ENCODE results near the gene S100A6. TPM values are rescaled to one million over a fixed set of nuclear protein-coding genes. Genes with fewer than 3 reads are reported as not detected.

S100A6 gene
- total RNA-seq, 3 donors from 2014 or later, result 351 to 861 (median 423) TPM

DNA sequence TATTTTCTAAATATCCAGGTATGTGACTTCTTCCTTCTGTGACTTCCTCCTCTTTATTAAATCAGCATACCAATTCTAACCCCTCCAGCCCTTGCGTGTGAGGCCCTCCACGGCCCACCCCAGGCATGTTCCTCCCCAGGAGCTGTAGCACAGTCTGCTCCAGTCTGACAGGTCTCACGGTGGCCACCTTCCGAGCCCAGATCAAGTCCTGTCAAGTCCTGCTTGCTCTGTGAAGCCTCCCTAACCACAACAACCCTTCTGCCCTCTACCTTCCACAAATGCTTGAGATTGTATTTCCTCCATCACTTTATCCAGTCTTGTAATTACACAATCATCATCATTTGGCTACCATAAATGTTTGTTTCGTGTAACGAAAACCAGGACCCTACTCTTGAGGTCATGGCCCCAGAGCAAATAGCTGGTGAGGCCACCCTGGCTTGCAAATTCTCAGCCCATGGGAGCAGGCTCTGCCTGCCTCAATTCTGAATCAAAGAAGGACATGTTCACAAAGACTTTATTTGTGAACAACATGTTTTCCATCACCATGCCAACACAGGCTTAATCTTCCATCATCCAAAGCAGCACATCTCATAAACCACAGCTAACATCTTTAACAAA is 42.3 kb downstream of the S100A6 start:
- H3K4me1 ChIP-seq, result peaks cover 0 to 7% of the 10 kb centered on the region in 2 donors
- no peak for TF ChIP-seq POLR2A (IDR thresholded peaks at IDR 0.05)
- DNase-seq (ENCODE audit: low spot score in 2 of 2), result no peak
- no peaks in the 10 kb centered on the region for H3K9me3 ChIP-seq
- H3K27me3 ChIP-seq, result no peaks in the 10 kb centered on the region
- intact Hi-C loops (cut with DNase I; ENCODE audit: low total_unique reads), result no loop called here
- no peak overlapping the region for H3K4me3 ChIP-seq
- H3K27ac ChIP-seq, result no peak overlapping the region
- no peaks in the 10 kb centered on the region for H3K36me3 ChIP-seq

- H3K4me3 ChIP-seq, result no peak overlapping the region
- peaks cover 0 to 7% of the 10 kb centered on the region in 2 donors for H3K4me1 ChIP-seq
- H3K27ac ChIP-seq, result peak overlapping the region; percentile 89 to 91
- no peaks in the 10 kb centered on the region for H3K36me3 ChIP-seq
- TF ChIP-seq POLR2AphosphoS5 (IDR thresholded peaks at IDR 0.05) (peak; percentile 23 to 77 (median 50)), POLR2A (IDR thresholded peaks at IDR 0.05) (no peak)
- DNase-seq (ENCODE audit: low spot score in 2 of 2), result peak in 1 of 2 donors; percentile 92
- H3K27me3 ChIP-seq, result no peaks in the 10 kb centered on the region
- intact Hi-C loops (cut with DNase I; ENCODE audit: low total_unique reads), result no loop called here
- H3K9me3 ChIP-seq, result no peaks in the 10 kb centered on the region
Measured at GRCh38 chr1:153490272-153491051, 45.3 kb downstream of the S100A6 start.

GRCh38 chr1:153488731-153489130 is 47.1 kb downstream of the S100A6 start:
- Histone ChIP-seq H3K27me3 (no peaks in the 10 kb centered on the region), H3K36me3 (no peaks in the 10 kb centered on the region), H3K4me1 (peaks cover 0 to 7% of the 10 kb centered on the region in 2 donors), H3K4me3 (no peak overlapping the region), H3K9me3 (no peaks in the 10 kb centered on the region), H3K27ac (peak overlapping the region in 1 of 2 donors; percentile 91)
- intact Hi-C loops (cut with DNase I; ENCODE audit: low total_unique reads), result no loop called here
- no peak for DNase-seq (ENCODE audit: low spot score in 2 of 2)
- peak in 1 of 3 donors; percentile 29 for TF ChIP-seq POLR2AphosphoS5 (IDR thresholded peaks at IDR 0.05)
- TF ChIP-seq POLR2A (IDR thresholded peaks at IDR 0.05), result no peak

DNA sequence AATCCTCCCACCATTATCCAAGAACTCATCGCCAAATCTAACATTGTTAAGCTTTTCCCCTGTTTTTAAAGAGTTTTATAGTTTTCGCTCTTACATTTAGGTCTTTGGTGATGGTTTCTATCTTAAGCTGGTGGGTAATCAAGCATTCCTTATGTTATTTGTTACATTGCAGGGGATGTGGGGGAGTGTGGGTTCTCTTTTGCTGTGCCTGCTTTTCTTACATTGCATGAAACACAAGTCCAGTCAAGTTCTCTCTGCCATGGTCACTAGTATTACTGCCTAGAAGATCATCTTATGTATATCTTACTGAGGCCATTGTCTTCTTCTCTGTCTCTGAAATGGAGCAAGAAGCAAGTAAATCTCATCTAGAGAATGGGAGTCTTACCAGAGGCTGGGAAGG is 48.1 kb downstream of the S100A6 start:
- intact Hi-C loops (cut with DNase I; ENCODE audit: low total_unique reads), result no loop called here
- no peak overlapping the region for H3K4me3 ChIP-seq
- no peak overlapping the region for H3K27ac ChIP-seq
- no peaks in the 10 kb centered on the region for H3K36me3 ChIP-seq
- no peaks in the 10 kb centered on the region for H3K9me3 ChIP-seq
- peaks cover 0 to 7% of the 10 kb centered on the region in 2 donors for H3K4me1 ChIP-seq
- no peak for DNase-seq (ENCODE audit: low spot score in 2 of 2)
- no peaks in the 10 kb centered on the region for H3K27me3 ChIP-seq
- TF ChIP-seq POLR2A (IDR thresholded peaks at IDR 0.05), result no peak
- TF ChIP-seq CTCF (IDR thresholded peaks at IDR 0.05), result no peak
- no peak for TF ChIP-seq POLR2AphosphoS5 (IDR thresholded peaks at IDR 0.05)

DNA sequence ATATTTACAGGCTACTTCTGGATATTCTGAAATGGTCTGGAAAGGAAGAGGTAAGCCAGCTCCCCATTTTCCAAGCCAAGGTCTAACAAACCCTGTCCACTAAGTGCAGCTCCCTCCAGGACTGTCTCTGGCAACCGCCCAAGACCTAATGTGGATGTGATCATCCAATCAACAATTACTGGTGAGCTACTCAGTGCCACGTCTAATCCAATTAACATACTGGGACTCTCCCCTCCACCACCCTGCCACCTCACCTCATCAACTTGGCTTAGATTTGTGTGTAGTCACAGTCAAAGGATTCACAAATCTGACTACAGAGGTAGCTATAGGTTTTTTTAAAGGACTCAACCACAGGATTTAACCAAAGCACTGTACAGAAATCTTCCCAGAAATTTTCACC is 49.9 kb downstream of the S100A6 start:
- H3K27me3 ChIP-seq, result no peaks in the 10 kb centered on the region
- DNase-seq (ENCODE audit: low spot score in 2 of 2), result no peak
- peaks cover 0 to 3% of the 10 kb centered on the region in 2 donors for H3K4me1 ChIP-seq
- TF ChIP-seq CTCF (IDR thresholded peaks at IDR 0.05) (no peak), POLR2A (IDR thresholded peaks at IDR 0.05) (no peak), POLR2AphosphoS5 (IDR thresholded peaks at IDR 0.05) (no peak)
- H3K27ac ChIP-seq, result no peak overlapping the region
- no peak overlapping the region for H3K4me3 ChIP-seq
- no peaks in the 10 kb centered on the region for H3K9me3 ChIP-seq
- intact Hi-C loops (cut with DNase I; ENCODE audit: low total_unique reads), result no loop called here
- H3K36me3 ChIP-seq, result no peaks in the 10 kb centered on the region

Other genes starting within 250 kb of the S100A6 start
- gene PGLYRP3, start 223.0 kb downstream of the S100A6 start, total RNA-seq, result not detected
- gene PGLYRP4, start 187.2 kb downstream of the S100A6 start, total RNA-seq, result not detected
- gene S100A9, start 178.1 kb downstream of the S100A6 start, total RNA-seq, result 100 to 1,000 TPM in 2 of 3 donors, 10 to 100 TPM in 1; 90.3 to 329 (median 208) TPM
- gene S100A12, start 160.4 kb downstream of the S100A6 start, total RNA-seq, result 1 to 10 TPM in 2 of 3 donors, not detected in 1; 1.3 to 1.8 TPM
- 10 to 100 TPM; 13.1 to 37.4 (median 26.5) TPM for gene S100A8, start 144.9 kb downstream of the S100A6 start, total RNA-seq
- not detected for gene S100A7A, start 119.5 kb downstream of the S100A6 start, total RNA-seq
- not detected for gene S100A7, start 75.3 kb downstream of the S100A6 start, total RNA-seq
- gene S100A5, start 4.9 kb upstream of the S100A6 start, total RNA-seq, result not detected
- gene S100A4, start 9.8 kb upstream of the S100A6 start, total RNA-seq, result 1,000 to 10,000 TPM in 1 of 3 donors, 100 to 1,000 TPM in 2; 177 to 1,015 (median 198) TPM
- 1 to 10 TPM in 2 of 3 donors, under 1 TPM in 1; 0.44 to 2.6 (median 2.2) TPM for gene S100A3, start 13.3 kb upstream of the S100A6 start, total RNA-seq
- 1 to 10 TPM in 1 of 3 donors, under 1 TPM in 1, not detected in 1; 0.33 to 5.4 TPM for gene S100A2, start 29.9 kb upstream of the S100A6 start, total RNA-seq
- 100 to 1,000 TPM in 2 of 3 donors, 10 to 100 TPM in 1; 52.0 to 154 (median 102) TPM for gene S100A16, start 77.1 kb upstream of the S100A6 start, total RNA-seq
- gene S100A14, start 80.3 kb upstream of the S100A6 start, total RNA-seq, result 10 to 100 TPM in 2 of 3 donors, not detected in 1; 70.1 to 99.2 TPM
- 100 to 1,000 TPM; 163 to 221 (median 198) TPM for gene S100A13, start 91.5 kb upstream of the S100A6 start, total RNA-seq
- gene S100A1, start 92.4 kb upstream of the S100A6 start, total RNA-seq, result 10 to 100 TPM in 2 of 3 donors, 1 to 10 TPM in 1; 6.1 to 40.0 (median 28.5) TPM
- gene CHTOP, start 98.1 kb upstream of the S100A6 start, total RNA-seq, result 100 to 1,000 TPM in 1 of 3 donors, 10 to 100 TPM in 2; 37.1 to 112 (median 71.8) TPM
- gene SNAPIN, start 122.7 kb upstream of the S100A6 start, total RNA-seq, result 10 to 100 TPM; 43.3 to 70.7 (median 54.2) TPM
- gene ILF2, start 135.0 kb upstream of the S100A6 start, total RNA-seq, result 100 to 1,000 TPM in 2 of 3 donors, 10 to 100 TPM in 1; 92.2 to 169 (median 147) TPM
- gene NPR1, start 142.7 kb upstream of the S100A6 start, total RNA-seq, result 100 to 1,000 TPM in 1 of 3 donors, 10 to 100 TPM in 2; 19.9 to 134 (median 46.5) TPM
- 10 to 100 TPM; 46.5 to 53.4 (median 51.7) TPM for gene INTS3, start 192.1 kb upstream of the S100A6 start, total RNA-seq
- 10 to 100 TPM; 23.0 to 36.2 (median 31.5) TPM for gene SLC27A3, start 239.4 kb upstream of the S100A6 start, total RNA-seq

All from breast epithelium (tissue), 4 donors.